Nephron progenitor cell (in vitro differentiated cells): ENCODE measurements around the gene SERPINE1.

Experiments
- DNase-seq: peaks from one replicate; pipeline ENCODE4 v3.0.0; 2021
- H3K27ac Mint-ChIP-seq: 2 replicates; pipeline ENCODE4 v1.8.0; 2021; ENCODE audit warnings: mild to moderate bottlenecking, moderate library complexity, mixed read lengths
- H3K27me3 Mint-ChIP-seq: 2 replicates; pipeline ENCODE4 v1.8.0; 2021; ENCODE audit warnings: mild to moderate bottlenecking, low read depth, mixed read lengths; ENCODE audit not compliant: poor library complexity
- H3K36me3 Mint-ChIP-seq: 2 replicates; pipeline ENCODE4 v1.8.0; 2021; ENCODE audit warnings: low read depth, mixed read lengths
- H3K4me1 Mint-ChIP-seq: 2 replicates; pipeline ENCODE4 v1.8.0; 2021; ENCODE audit warnings: mixed read lengths
- H3K4me3 Mint-ChIP-seq: 2 replicates; pipeline ENCODE4 v1.8.0; 2021; ENCODE audit warnings: mild to moderate bottlenecking, moderate library complexity, mixed read lengths
- H3K9me3 Mint-ChIP-seq: 2 replicates; pipeline ENCODE4 v1.8.0; 2021; ENCODE audit warnings: mild to moderate bottlenecking, moderate library complexity, mixed read lengths
- CTCF ChIP-seq: fragments of 200-600 bp; sonication (generic); IDR thresholded peaks from 2 replicates; pipeline ENCODE4 v1.5.0; 2021; ENCODE audit warnings: antibody characterized with exemption

SERPINE1 gene

DNA sequence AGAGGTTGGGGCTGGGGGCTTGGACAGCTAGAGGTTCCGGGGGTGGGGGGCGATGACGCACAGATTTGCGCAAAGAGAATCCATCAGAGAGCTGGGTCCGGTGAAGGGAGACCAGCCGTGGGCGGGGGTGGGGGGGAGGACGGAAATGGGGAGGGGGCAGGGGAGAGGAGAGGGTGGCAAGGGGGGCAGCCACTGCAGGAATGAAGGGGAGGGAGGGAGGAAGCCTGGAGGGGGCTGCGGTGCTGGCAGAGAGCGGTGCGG is 39.7 kb downstream of the SERPINE1 start:
- Mint-ChIP-seq H3K27me3 (peaks cover 93% of the 10 kb centered on the region), H3K4me1 (peaks cover 73% of the 10 kb centered on the region), H3K27ac (no peak overlapping the region), H3K4me3 (peak overlapping the region; percentile 71), H3K36me3 (no peaks in the 10 kb centered on the region), H3K9me3 (no peaks in the 10 kb centered on the region)
- no peak for TF ChIP-seq CTCF
- no peak for DNase-seq

- H3K27me3 Mint-ChIP-seq: peaks cover 93% of the 10 kb centered on the region
- peak overlapping the region; percentile 71 for H3K4me3 Mint-ChIP-seq
- DNase-seq: no peak
- peaks cover 76% of the 10 kb centered on the region for H3K4me1 Mint-ChIP-seq
- TF ChIP-seq CTCF: no peak
- H3K9me3 Mint-ChIP-seq: no peaks in the 10 kb centered on the region
- no peaks in the 10 kb centered on the region for H3K36me3 Mint-ChIP-seq
- H3K27ac Mint-ChIP-seq: no peak overlapping the region
These were observed 40.2 kb downstream of the SERPINE1 start for GRCh38 chr7:101166909-101167644.

DNA sequence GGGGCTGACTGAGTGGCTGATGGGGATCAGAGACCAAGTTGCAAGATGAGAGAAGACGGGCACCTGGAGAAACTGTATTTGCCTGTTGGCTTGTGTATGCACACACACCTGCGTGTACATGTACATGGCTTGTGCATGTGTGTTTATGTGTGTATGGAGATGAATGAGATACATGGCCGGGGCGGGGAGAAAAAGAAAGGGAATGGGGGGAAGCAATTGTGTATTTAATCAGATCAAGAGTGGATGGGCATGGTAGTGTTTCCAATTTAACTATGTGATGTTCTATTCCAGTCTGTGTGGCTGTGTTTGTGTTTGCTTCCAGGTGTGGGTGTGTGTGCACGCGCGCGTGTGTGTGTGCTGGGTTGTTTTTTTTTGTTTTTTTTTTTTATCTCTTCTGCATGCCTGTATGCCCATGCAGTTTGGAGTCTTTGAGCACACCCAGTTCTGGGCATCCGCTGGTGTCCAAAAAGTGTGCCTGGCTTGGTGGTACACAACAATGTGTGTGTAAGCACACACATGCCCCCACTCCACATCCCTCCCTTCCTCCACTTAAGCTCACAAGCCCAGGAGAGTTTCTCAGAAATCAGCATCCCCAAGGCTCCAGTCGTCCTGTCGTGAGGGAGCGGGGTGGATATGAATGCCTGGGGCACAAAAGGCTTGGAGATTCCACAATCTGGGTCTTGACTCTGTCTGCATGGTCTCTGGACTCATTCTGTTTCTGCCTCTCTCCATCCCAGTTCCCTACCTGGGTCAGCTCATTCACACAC is 40.9 kb downstream of the SERPINE1 start:
- no peak for TF ChIP-seq CTCF
- peaks cover 74% of the 10 kb centered on the region for H3K4me1 Mint-ChIP-seq
- DNase-seq: no peak

DNA sequence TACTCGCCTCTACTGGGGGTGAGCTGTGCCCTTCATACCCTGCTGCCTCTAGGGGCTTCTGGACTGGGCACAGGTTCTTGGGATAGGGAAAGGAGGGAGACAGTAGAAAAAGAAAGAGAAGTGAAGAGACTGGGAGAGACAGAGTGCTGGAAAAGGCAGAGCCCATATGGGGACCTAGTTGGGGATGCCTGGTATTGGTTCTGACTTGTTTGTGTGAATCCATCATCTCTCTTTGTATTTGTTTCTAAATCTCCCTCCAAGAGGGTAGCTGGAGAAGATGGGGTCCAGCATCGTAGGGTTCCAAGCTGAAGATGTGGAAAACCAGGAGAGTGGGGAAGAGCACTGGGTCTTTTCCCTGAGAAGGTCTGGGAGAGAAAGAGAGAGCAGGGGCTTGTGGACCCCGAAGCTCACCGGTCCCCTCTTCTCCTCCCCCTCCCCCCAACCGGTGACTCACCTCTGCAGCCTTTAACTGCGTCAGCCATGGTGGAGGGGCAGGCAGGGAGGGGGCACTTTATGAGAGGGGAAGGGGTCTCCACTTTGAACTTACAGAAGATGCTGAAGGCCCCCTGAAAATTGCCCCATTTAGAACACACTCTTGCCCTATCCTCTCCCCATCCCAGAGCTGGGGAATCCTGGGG is 41.6 kb downstream of the SERPINE1 start:
- TF ChIP-seq CTCF: no peak
- Mint-ChIP-seq H3K4me3 (peak overlapping the region; percentile 47), H3K4me1 (peaks cover 76% of the 10 kb centered on the region), H3K36me3 (no peaks in the 10 kb centered on the region), H3K27me3 (peaks cover 97% of the 10 kb centered on the region), H3K27ac (no peak overlapping the region), H3K9me3 (no peaks in the 10 kb centered on the region)
- DNase-seq: no peak

More for the DNA sequence above, 40.9 kb downstream of the SERPINE1 start:
- no peak overlapping the region for H3K27ac Mint-ChIP-seq
- no peaks in the 10 kb centered on the region for H3K36me3 Mint-ChIP-seq
- no peaks in the 10 kb centered on the region for H3K9me3 Mint-ChIP-seq
- H3K27me3 Mint-ChIP-seq: peaks cover 96% of the 10 kb centered on the region
- H3K4me3 Mint-ChIP-seq: peak overlapping the region; percentile 71

DNA sequence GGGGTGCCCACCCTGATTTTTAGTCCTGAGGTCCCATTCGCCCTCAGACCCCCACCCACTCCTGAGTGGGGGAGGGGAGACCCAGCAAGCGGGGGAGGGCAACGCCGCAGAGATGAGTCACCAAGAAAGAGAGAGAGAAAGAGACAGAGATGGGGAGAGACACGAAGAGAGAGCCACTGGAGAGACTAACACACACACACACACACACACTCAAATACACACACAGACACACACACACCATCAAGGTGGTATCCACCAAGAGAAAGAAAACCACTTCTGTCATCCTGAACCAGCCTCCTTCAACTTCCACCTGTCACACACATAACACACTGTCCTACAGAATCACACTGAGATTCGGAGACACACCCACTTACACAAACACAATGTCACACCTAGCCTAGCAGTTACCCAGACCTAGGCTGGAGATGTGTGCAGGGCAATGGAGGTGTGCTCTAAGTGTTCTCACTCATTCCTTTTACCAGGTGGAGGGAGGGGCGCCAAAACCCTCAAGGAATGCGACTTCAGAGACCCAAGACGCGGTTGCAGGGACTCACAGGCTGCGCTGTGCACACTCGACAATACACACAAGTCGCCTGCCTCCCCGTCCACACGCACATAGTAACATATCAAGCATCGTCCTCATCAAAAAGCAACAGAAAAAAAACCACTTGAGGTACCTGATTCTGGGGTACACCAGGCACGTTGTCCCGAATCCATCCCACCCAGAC is 42.4 kb downstream of the SERPINE1 start:
- TF ChIP-seq CTCF: no peak
- Mint-ChIP-seq H3K27ac (no peak overlapping the region), H3K36me3 (no peaks in the 10 kb centered on the region), H3K9me3 (no peaks in the 10 kb centered on the region), H3K27me3 (peaks cover 100% of the 10 kb centered on the region), H3K4me1 (peaks cover 81% of the 10 kb centered on the region), H3K4me3 (no peak overlapping the region)
- DNase-seq: no peak
